ENCODE results near the gene DIPK1A.
A peak's percentile ranks its signal among the peaks of the same experiment; 100 is the strongest.

Gene DIPK1A

GRCh38 chr1:92854101-92854785 is 107.0 kb downstream of the DIPK1A start:
- no peak overlapping the region for H3K9ac ChIP-seq (ENCODE audit: low read length)
- H3K4me1 ChIP-seq (ENCODE audit: low read length): peaks cover 12% of the 10 kb centered on the region
- H3K4me2 ChIP-seq (ENCODE audit: low read depth, low read length): peak overlapping the region; percentile 45; the same call in 1 of the 2 replicates
- H4K20me1 ChIP-seq (ENCODE audit: insufficient read depth, low read length): no peaks in the 10 kb centered on the region
- no peak for TF ChIP-seq EZH2phosphoT487 (IDR thresholded peaks at IDR 0.05; ENCODE audit: low read length)
- peak; percentile 25; the same call in 1 of the 2 replicates for TF ChIP-seq CTCF (IDR thresholded peaks at IDR 0.05; ENCODE audit: low read length)
- H3K27ac ChIP-seq (ENCODE audit: low read length): peak overlapping the region; percentile 49; the same call in 1 of the 2 replicates
- no peak overlapping the region for H3K4me3 ChIP-seq (ENCODE audit: low read length)
- H3F3A ChIP-seq (ENCODE audit: insufficient read depth, low read length): peaks cover 1% of the 10 kb centered on the region; the same call in 1 of the 2 replicates
- peak; percentile 70 for DNase-seq
- H3K79me2 ChIP-seq (ENCODE audit: low read length): peaks cover 39% of the 10 kb centered on the region
- H3K9me2 ChIP-seq (replicated peaks; ENCODE audit: insufficient read depth, low read length): no peaks in the 10 kb centered on the region
- no peak overlapping the region for H2AFZ ChIP-seq (ENCODE audit: low read length)
- H3K27me3 ChIP-seq (replicated peaks; ENCODE audit: insufficient read depth, low read length): no peaks in the 10 kb centered on the region
- H3K9me3 ChIP-seq (replicated peaks; ENCODE audit: insufficient read depth, low read length): no peaks in the 10 kb centered on the region
- H3K36me3 ChIP-seq (replicated peaks; ENCODE audit: insufficient read depth, low read length): no peaks in the 10 kb centered on the region

GRCh38 chr1:92853299-92853698 is 108.0 kb downstream of the DIPK1A start:
- Histone ChIP-seq H2AFZ (ENCODE audit: low read length) (no peak overlapping the region), H3K4me2 (ENCODE audit: low read depth, low read length) (no peak overlapping the region)
- DNase-seq: no peak

GRCh38 chr1:92851729-92852128 is 109.5 kb downstream of the DIPK1A start:
- TF ChIP-seq CTCF (IDR thresholded peaks at IDR 0.05; ENCODE audit: low read length) (no peak), EZH2phosphoT487 (IDR thresholded peaks at IDR 0.05; ENCODE audit: low read length) (no peak), EZH2 (optimal IDR thresholded peaks at IDR 0.05; ENCODE audit: low read depth, low read length) (no peak)
- no peak for DNase-seq
- Histone ChIP-seq H2AFZ (ENCODE audit: low read length) (no peak overlapping the region), H3K9me2 (replicated peaks; ENCODE audit: insufficient read depth, low read length) (no peaks in the 10 kb centered on the region), H3K9ac (ENCODE audit: low read length) (no peak overlapping the region), H3K4me3 (ENCODE audit: low read length) (no peak overlapping the region), H3K27ac (ENCODE audit: low read length) (no peak overlapping the region), H3K4me1 (ENCODE audit: low read length) (peaks cover 12% of the 10 kb centered on the region), H3K36me3 (replicated peaks; ENCODE audit: insufficient read depth, low read length) (no peaks in the 10 kb centered on the region), H3F3A (ENCODE audit: insufficient read depth, low read length) (no peaks in the 10 kb centered on the region), H3K4me2 (ENCODE audit: low read depth, low read length) (no peak overlapping the region), H3K27me3 (replicated peaks; ENCODE audit: insufficient read depth, low read length) (no peaks in the 10 kb centered on the region), H4K20me1 (ENCODE audit: insufficient read depth, low read length) (no peaks in the 10 kb centered on the region), H3K79me2 (ENCODE audit: low read length) (peaks cover 20% of the 10 kb centered on the region), H3K9me3 (replicated peaks; ENCODE audit: insufficient read depth, low read length) (no peaks in the 10 kb centered on the region)

More at GRCh38 chr1:92853299-92853698, 108.0 kb downstream of the DIPK1A start:
- H3K27me3 ChIP-seq (replicated peaks; ENCODE audit: insufficient read depth, low read length): no peaks in the 10 kb centered on the region
- H3K36me3 ChIP-seq (replicated peaks; ENCODE audit: insufficient read depth, low read length): no peaks in the 10 kb centered on the region
- peaks cover 35% of the 10 kb centered on the region for H3K79me2 ChIP-seq (ENCODE audit: low read length)
- H3K9ac ChIP-seq (ENCODE audit: low read length): no peak overlapping the region
- H3K4me1 ChIP-seq (ENCODE audit: low read length): peaks cover 12% of the 10 kb centered on the region
- H3K27ac ChIP-seq (ENCODE audit: low read length): no peak overlapping the region
- H3F3A ChIP-seq (ENCODE audit: insufficient read depth, low read length): no peaks in the 10 kb centered on the region
- H3K4me3 ChIP-seq (ENCODE audit: low read length): no peak overlapping the region
- no peaks in the 10 kb centered on the region for H3K9me2 ChIP-seq (replicated peaks; ENCODE audit: insufficient read depth, low read length)
- TF ChIP-seq EZH2 (optimal IDR thresholded peaks at IDR 0.05; ENCODE audit: low read depth, low read length) (no peak), EZH2phosphoT487 (IDR thresholded peaks at IDR 0.05; ENCODE audit: low read length) (no peak), CTCF (IDR thresholded peaks at IDR 0.05; ENCODE audit: low read length) (no peak)
- H3K9me3 ChIP-seq (replicated peaks; ENCODE audit: insufficient read depth, low read length): no peaks in the 10 kb centered on the region
- no peaks in the 10 kb centered on the region for H4K20me1 ChIP-seq (ENCODE audit: insufficient read depth, low read length)
